Stomach (tissue), 4 donors: ENCODE measurements around the gene WDR93.

Source experiments
- POLR2A ChIP-seq, 4 donors: fragments of 450-650 bp; IDR thresholded peaks; one replicate each; pipeline ENCODE4 v1.6.1; 2016; ENCODE audit warnings: antibody characterized with exemption in 4 of 4, control low read depth in 2 of 4, mild to moderate bottlenecking in 1 of 4, moderate library complexity in 1 of 4
- TF ChIP-seq, protein P1 (sequence below), 7 experiments: fragments of 450-650 bp in 4 of 7; fragments of 200-600 bp in 3 of 7; sonication (generic) in 3 of 7; IDR thresholded peaks; one replicate each; pipeline ENCODE4 v1.5.1; 2016 to 2019; ENCODE audit warnings: antibody characterized with exemption in 7 of 7, control low read depth in 2 of 7, mild to moderate bottlenecking in 1 of 7

DNA sequence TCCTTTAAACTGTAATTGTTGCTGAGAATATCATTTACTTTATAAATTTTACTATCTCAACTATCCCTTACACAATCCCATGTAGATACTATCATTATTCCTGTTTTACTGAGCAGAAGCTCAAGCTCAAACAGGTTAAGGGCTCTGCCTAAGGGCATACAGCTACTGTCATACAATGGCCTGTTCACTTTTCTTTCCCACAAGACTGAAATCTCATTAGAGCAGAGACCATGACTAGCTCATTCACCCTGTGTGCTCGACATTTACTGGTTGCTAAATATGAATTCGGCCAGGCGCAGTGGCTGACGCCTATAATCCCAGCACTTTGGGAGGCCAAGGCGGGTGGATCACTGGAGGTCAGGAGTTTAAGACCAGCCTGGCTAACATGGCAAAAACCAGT, 83.9 kb downstream of the WDR93 start:
- TF ChIP-seq, protein P1, sequence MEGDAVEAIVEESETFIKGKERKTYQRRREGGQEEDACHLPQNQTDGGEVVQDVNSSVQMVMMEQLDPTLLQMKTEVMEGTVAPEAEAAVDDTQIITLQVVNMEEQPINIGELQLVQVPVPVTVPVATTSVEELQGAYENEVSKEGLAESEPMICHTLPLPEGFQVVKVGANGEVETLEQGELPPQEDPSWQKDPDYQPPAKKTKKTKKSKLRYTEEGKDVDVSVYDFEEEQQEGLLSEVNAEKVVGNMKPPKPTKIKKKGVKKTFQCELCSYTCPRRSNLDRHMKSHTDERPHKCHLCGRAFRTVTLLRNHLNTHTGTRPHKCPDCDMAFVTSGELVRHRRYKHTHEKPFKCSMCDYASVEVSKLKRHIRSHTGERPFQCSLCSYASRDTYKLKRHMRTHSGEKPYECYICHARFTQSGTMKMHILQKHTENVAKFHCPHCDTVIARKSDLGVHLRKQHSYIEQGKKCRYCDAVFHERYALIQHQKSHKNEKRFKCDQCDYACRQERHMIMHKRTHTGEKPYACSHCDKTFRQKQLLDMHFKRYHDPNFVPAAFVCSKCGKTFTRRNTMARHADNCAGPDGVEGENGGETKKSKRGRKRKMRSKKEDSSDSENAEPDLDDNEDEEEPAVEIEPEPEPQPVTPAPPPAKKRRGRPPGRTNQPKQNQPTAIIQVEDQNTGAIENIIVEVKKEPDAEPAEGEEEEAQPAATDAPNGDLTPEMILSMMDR (IDR thresholded peaks at IDR 0.05), result no peak
- TF ChIP-seq POLR2A (IDR thresholded peaks at IDR 0.05), result no peak
